ENCODE results near the gene TBC1D8. TPM values are rescaled to one million over a fixed set of nuclear protein-coding genes. Genes with fewer than 3 reads are reported as not detected.

Gene TBC1D8
- total RNA-seq, 1 donor from 2014 or later, result 18.6 TPM

GRCh38 chr2:100982431-100982861 lies 168.7 kb downstream of the TBC1D8 start:
- no peak for DNase-seq (ENCODE audit: low read depth)

- DNase-seq (ENCODE audit: low read depth), result no peak
Measured at GRCh38 chr2:100981011-100981410, 170.2 kb downstream of the TBC1D8 start.

GRCh38 chr2:100980046-100980445 lies 171.1 kb downstream of the TBC1D8 start:
- DNase-seq (ENCODE audit: low read depth), result no peak

GRCh38 chr2:100978582-100979191 lies 172.5 kb downstream of the TBC1D8 start:
- DNase-seq (ENCODE audit: low read depth), result peak; percentile 41

GRCh38 chr2:100977511-100977910 lies 173.7 kb downstream of the TBC1D8 start:
- DNase-seq (ENCODE audit: low read depth), result no peak

- DNase-seq (ENCODE audit: low read depth), result peak; percentile 81
Measured at GRCh38 chr2:100976645-100977391, 174.4 kb downstream of the TBC1D8 start.

- peak; percentile 32 for DNase-seq (ENCODE audit: low read depth)
Measured at GRCh38 chr2:100976061-100976460, 175.1 kb downstream of the TBC1D8 start.

- no peak for DNase-seq (ENCODE audit: low read depth)
Measured at GRCh38 chr2:100975521-100975785, 175.7 kb downstream of the TBC1D8 start.

- no peak for DNase-seq (ENCODE audit: low read depth)
Measured at GRCh38 chr2:100974712-100975520, 176.3 kb downstream of the TBC1D8 start.

GRCh38 chr2:100972452-100972851 lies 178.7 kb downstream of the TBC1D8 start:
- no peak for DNase-seq (ENCODE audit: low read depth)

- no peak for DNase-seq (ENCODE audit: low read depth)
Measured at GRCh38 chr2:100971221-100971620, 180.0 kb downstream of the TBC1D8 start.

- DNase-seq (ENCODE audit: low read depth), result no peak
Measured at GRCh38 chr2:100969998-100970397, 181.2 kb downstream of the TBC1D8 start.

- no peak for DNase-seq (ENCODE audit: low read depth)
Measured at GRCh38 chr2:100968146-100969145, 182.7 kb downstream of the TBC1D8 start.

GRCh38 chr2:100967716-100968115 lies 183.5 kb downstream of the TBC1D8 start:
- DNase-seq (ENCODE audit: low read depth), result no peak

- no peak for DNase-seq (ENCODE audit: low read depth)
Measured at GRCh38 chr2:100965596-100965995, 185.6 kb downstream of the TBC1D8 start.

GRCh38 chr2:100964681-100965169 lies 186.5 kb downstream of the TBC1D8 start:
- no peak for DNase-seq (ENCODE audit: low read depth)

- no peak for DNase-seq (ENCODE audit: low read depth)
Measured at GRCh38 chr2:100964222-100964621, 187.0 kb downstream of the TBC1D8 start.

GRCh38 chr2:100963026-100963375 lies 188.2 kb downstream of the TBC1D8 start:
- no peak for DNase-seq (ENCODE audit: low read depth)

- no peak for DNase-seq (ENCODE audit: low read depth)
Measured at GRCh38 chr2:100962366-100963025, 188.7 kb downstream of the TBC1D8 start.

- DNase-seq (ENCODE audit: low read depth), result no peak
Measured at GRCh38 chr2:100960688-100961087, 190.5 kb downstream of the TBC1D8 start.
